ENCODE results near the gene KCNJ15. TPM values are rescaled to one million over a fixed set of nuclear protein-coding genes. Genes with fewer than 3 reads are reported as not detected.
A peak's percentile ranks its signal among the peaks of the same experiment; 100 is the strongest.
"Not testable (repeated sequence)": the region's sequence is repeated elsewhere in the genome, so short reads cannot be mapped to it uniquely, and the experiment has no call there.

Gene KCNJ15
- total and polyA plus RNA-seq, 2 experiments from 2014 or later, result 1.2 to 2.1 TPM

DNA sequence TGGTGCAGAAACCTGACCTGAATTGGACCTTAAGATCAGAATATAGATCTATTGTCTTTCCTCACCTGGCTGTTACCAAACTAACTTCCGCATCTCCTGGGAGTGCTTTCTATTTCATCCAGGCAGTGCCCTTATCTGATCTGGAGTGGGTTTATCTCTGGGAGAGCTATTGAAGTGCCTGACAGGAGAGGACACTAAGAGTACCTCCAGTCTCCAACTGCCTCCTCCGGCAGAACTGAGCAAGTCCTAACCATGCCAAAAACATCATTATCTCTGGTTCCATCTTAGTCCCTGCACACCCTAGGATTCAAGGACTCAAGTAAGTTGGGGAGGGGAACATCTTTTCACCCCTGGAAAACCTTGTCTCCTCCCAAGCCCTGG lies 12.4 kb upstream of the KCNJ15 start:
- Histone ChIP-seq H3K9ac (peak overlapping the region; percentile 28; the same call in 1 of the 2 replicates), H3K79me2 (ENCODE audit: insufficient read depth) (no peaks in the 10 kb centered on the region), H3K9me3 (ENCODE audit: low read depth) (no peaks in the 10 kb centered on the region), H3K36me3 (ENCODE audit: low read depth) (no peaks in the 10 kb centered on the region), H3F3A (ENCODE audit: insufficient read depth) (peaks cover 52% of the 10 kb centered on the region), H3K27ac (peak overlapping the region; percentile 94), H3K27me3 (replicated peaks; ENCODE audit: insufficient read depth) (no peaks in the 10 kb centered on the region), H2AFZ (no peak overlapping the region), H3K4me3 (no peak overlapping the region), H3K9me2 (ENCODE audit: insufficient read depth) (no peaks in the 10 kb centered on the region), H4K20me1 (ENCODE audit: insufficient read depth) (no peaks in the 10 kb centered on the region), H3K4me1 (ENCODE audit: insufficient read depth) (peaks cover 40% of the 10 kb centered on the region), H3K4me2 (ENCODE audit: unreplicated experiment) (no peak overlapping the region)
- TF ChIP-seq EZH2 (IDR thresholded peaks at IDR 0.05; ENCODE audit: insufficient read depth, poor library complexity, severe bottlenecking) (no peak), EZH2phosphoT487 (IDR thresholded peaks at IDR 0.05; ENCODE audit: insufficient read depth, low read depth) (no peak)
- WGBS, 2 experiments (ENCODE audit: low coverage in 1 of 2, low lambda C conversion rate in 2 of 2, missing lambda C conversion rate in 2 of 2), result 54 to 58% methylated on average over 2 of the region's 2 CpGs
- DNase-seq, result peak; percentile 8
- in situ Hi-C loops (cut with MboI), result no loop called here

DNA sequence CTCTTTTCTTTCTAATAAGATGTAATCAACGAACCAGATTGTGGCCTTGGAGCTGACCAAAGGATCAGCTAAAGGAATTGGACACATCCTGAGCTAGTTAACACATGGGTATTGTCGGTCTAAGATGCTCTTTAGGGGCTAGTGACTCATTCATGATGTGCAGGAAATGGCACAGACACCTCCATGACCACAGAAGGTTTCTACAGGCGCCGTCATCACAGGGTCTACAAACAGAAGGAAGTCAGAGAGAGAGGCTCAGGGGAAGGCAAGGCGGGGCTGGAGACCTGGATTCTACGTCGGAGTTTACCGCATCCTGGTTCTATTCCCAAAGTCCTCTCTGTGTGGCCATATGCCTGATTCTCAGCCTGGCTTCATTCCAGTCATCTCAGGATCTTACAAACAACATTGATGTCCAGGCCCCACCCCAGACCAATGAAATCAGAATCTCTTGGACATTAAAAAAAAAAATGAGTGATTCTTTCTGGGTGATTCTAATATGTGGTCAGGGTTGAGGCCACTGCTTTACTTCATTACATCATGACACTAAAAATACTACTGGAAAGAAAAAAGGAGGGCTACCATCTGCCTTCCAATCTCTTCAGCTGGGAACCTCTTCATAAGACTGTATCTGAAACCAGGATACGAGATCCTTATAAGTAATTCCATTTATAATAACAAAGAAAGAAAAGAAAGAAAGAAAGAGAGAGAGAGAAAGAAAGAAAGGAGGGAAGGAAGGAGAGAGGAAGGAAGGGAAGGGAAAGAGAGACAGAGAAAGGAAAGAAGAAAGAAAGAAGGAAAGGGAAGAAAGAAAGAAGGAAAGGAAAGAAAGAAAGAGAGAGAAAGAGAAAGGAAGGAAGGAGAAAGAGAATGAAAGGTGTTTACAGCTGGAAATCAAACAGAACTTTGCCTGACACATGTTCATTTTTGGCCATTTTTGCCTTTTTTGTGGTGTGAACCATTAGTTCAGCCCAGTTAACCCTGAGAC lies 11.6 kb upstream of the KCNJ15 start:
- Histone ChIP-seq H3K9me2 (ENCODE audit: insufficient read depth) (0 out of 2 replicates have a peak, but pooled peaks cover 3% of the 10 kb centered on the region), H3K4me2 (ENCODE audit: unreplicated experiment) (peak overlapping the region; percentile 64), H3K36me3 (ENCODE audit: low read depth) (no peaks in the 10 kb centered on the region), H3F3A (ENCODE audit: insufficient read depth) (peaks cover 50% of the 10 kb centered on the region), H3K4me1 (ENCODE audit: insufficient read depth) (peaks cover 38% of the 10 kb centered on the region), H4K20me1 (ENCODE audit: insufficient read depth) (no peaks in the 10 kb centered on the region), H2AFZ (peak overlapping the region; percentile 46), H3K4me3 (0 out of 2 replicates have a peak overlapping the region, but pooled peaks have one; percentile 4), H3K79me2 (ENCODE audit: insufficient read depth) (no peaks in the 10 kb centered on the region), H3K9me3 (ENCODE audit: low read depth) (no peaks in the 10 kb centered on the region), H3K27me3 (replicated peaks; ENCODE audit: insufficient read depth) (no peaks in the 10 kb centered on the region), H3K27ac (peak overlapping the region; percentile 94), H3K9ac (peak overlapping the region; percentile 58)
- in situ Hi-C loops (cut with MboI), result no loop called here
- peak; percentile 98 for DNase-seq
- TF ChIP-seq EZH2 (IDR thresholded peaks at IDR 0.05; ENCODE audit: insufficient read depth, poor library complexity, severe bottlenecking), result no peak
- TF ChIP-seq EZH2phosphoT487 (IDR thresholded peaks at IDR 0.05; ENCODE audit: insufficient read depth, low read depth), result no peak
- WGBS, 2 experiments (ENCODE audit: low coverage in 1 of 2, low lambda C conversion rate in 2 of 2, missing lambda C conversion rate in 2 of 2), result 8 to 10% methylated on average over 9 of the region's 9 CpGs

DNA sequence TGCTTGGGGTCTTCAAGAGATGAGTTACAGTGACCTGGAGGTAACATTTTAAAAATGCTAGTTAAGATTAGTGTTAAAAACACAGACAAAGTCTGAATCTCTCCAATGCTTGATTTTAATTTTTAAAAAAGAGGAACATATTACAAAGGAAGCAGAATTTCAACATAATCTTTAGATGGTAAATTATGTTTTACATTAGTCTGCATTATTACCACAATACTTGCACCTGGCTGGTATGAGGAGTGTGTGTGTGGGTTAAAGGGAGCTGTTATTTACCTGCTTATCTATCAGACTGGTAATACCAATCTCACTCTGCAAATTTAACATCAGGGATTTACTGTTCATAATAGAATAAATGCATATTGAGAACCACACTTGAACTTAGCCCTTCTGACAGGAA lies 10.3 kb upstream of the KCNJ15 start:
- no peaks in the 10 kb centered on the region for H3K9me3 ChIP-seq (ENCODE audit: low read depth)
- no peaks in the 10 kb centered on the region for H3K27me3 ChIP-seq (replicated peaks; ENCODE audit: insufficient read depth)
- no peak overlapping the region for H3K9ac ChIP-seq
- DNase-seq, result no peak
- no peak overlapping the region for H2AFZ ChIP-seq
- no peak overlapping the region for H3K4me2 ChIP-seq (ENCODE audit: unreplicated experiment)
- H3K9me2 ChIP-seq (ENCODE audit: insufficient read depth), result 0 out of 2 replicates have a peak, but pooled peaks cover 5% of the 10 kb centered on the region
- H3K79me2 ChIP-seq (ENCODE audit: insufficient read depth), result no peaks in the 10 kb centered on the region
- TF ChIP-seq EZH2 (IDR thresholded peaks at IDR 0.05; ENCODE audit: insufficient read depth, poor library complexity, severe bottlenecking), result no peak
- TF ChIP-seq EZH2phosphoT487 (IDR thresholded peaks at IDR 0.05; ENCODE audit: insufficient read depth, low read depth), result no peak
- no peaks in the 10 kb centered on the region for H3K36me3 ChIP-seq (ENCODE audit: low read depth)
- H3K27ac ChIP-seq, result no peak overlapping the region
- peaks cover 25% of the 10 kb centered on the region for H3K4me1 ChIP-seq (ENCODE audit: insufficient read depth)
- peaks cover 36% of the 10 kb centered on the region for H3F3A ChIP-seq (ENCODE audit: insufficient read depth)
- no peak overlapping the region for H3K4me3 ChIP-seq
- H4K20me1 ChIP-seq (ENCODE audit: insufficient read depth), result no peaks in the 10 kb centered on the region
- in situ Hi-C loops (cut with MboI), result no loop called here

DNA sequence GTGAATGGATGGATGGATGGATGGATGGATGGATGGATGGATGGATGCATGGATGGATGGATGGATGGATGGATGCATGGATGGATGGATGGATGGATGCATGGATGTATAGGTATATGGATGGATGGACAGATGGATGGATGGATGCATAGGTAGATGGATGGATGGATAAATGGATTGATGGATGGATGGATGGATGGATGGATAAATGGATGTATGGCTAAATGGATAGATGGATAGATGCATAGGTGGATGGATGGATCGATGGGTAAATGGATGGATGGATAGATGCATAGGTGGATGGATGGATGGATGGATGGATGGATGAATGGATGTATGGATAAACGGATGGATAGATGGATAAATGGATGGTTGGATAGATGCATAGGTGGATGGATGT lies 9.7 kb upstream of the KCNJ15 start:
- Histone ChIP-seq H3K4me1 (ENCODE audit: insufficient read depth) (peaks cover 19% of the 10 kb centered on the region), H3F3A (ENCODE audit: insufficient read depth) (peaks cover 32% of the 10 kb centered on the region)
- H3K4me2 ChIP-seq (ENCODE audit: unreplicated experiment); H3K9ac ChIP-seq; H3K4me3 ChIP-seq; H4K20me1 ChIP-seq (ENCODE audit: insufficient read depth); H3K27me3 ChIP-seq (replicated peaks; ENCODE audit: insufficient read depth); in situ Hi-C loops (cut with MboI); H3K27ac ChIP-seq; H3K9me2 ChIP-seq (ENCODE audit: insufficient read depth); H3K79me2 ChIP-seq (ENCODE audit: insufficient read depth); H3K36me3 ChIP-seq (ENCODE audit: low read depth); H2AFZ ChIP-seq; DNase-seq; H3K9me3 ChIP-seq (ENCODE audit: low read depth): not testable (repeated sequence)
- 78 to 94% methylated on average over 2 of the region's 2 CpGs for WGBS, 2 experiments (ENCODE audit: low coverage in 1 of 2, low lambda C conversion rate in 2 of 2, missing lambda C conversion rate in 2 of 2)
